K562 (cell line): ENCODE measurements around the gene UNC93B1. TPM values are rescaled to one million over a fixed set of nuclear protein-coding genes. Genes with fewer than 3 reads are reported as not detected.

ENCODE experiments used
- BHLHE40 ChIP-seq: IDR thresholded peaks from 2 replicates; pipeline ENCODE4 v1.6.1; 2011; ENCODE audit warnings: low read length, improper control_type of control experiment
- CREB3L1 ChIP-seq: fragments of 450-650 bp; IDR thresholded peaks from 2 replicates; pipeline ENCODE4 v1.6.1; 2014; ENCODE audit warnings: low read depth, mild to moderate bottlenecking, moderate library complexity, borderline replicate concordance
- E2F3 ChIP-seq: fragments of 250-450 bp; sonication (Bioruptor Pico); IDR thresholded peaks from 2 replicates; pipeline ENCODE4 v1.4.0; 2020; ENCODE audit warnings: mild to moderate bottlenecking
- HNRNPL ChIP-seq: fragments of 200-400 bp; formaldehyde crosslinking; IDR thresholded peaks from 2 replicates; pipeline ENCODE4 v1.6.1; 2017; ENCODE audit warnings: low read depth, mild to moderate bottlenecking, low read length
- RBFOX2 ChIP-seq: fragments of 200-400 bp; formaldehyde crosslinking; IDR thresholded peaks from 2 replicates; pipeline ENCODE4 v1.6.1; 2017; ENCODE audit warnings: low read depth, mild to moderate bottlenecking, low read length, moderate library complexity
- YY1 ChIP-seq, 3 experiments: IDR thresholded peaks; 2 replicates each; pipeline ENCODE4 v1.6.1; 2011; ENCODE audit warnings: low read length in 2 of 3, mild to moderate bottlenecking in 2 of 3, moderate library complexity in 2 of 3, borderline replicate concordance in 1 of 3, control low read depth in 1 of 3, low read depth in 1 of 3; ENCODE audit not compliant: insufficient read depth in 3 of 3, insufficient replicate concordance in 2 of 3, control insufficient read depth in 1 of 3, insufficient read length in 1 of 3; ENCODE audit errors: extremely low read depth in 1 of 3
- ZBTB11 ChIP-seq, 3 experiments: fragments of 200-800 bp in 1 of 3; fragments of 250-450 bp in 1 of 3; fragments of 450-650 bp in 1 of 3; sonication (Bioruptor Pico) in 1 of 3; sonication (Bioruptor generic) in 1 of 3; formaldehyde crosslinking in 1 of 3; IDR thresholded peaks; 2 replicates each; pipeline versions ENCODE4 v1.6.1 to v1.8.0; 2016 to 2022; ENCODE audit warnings: mild to moderate bottlenecking in 2 of 3, missing genetic modification characterization in 2 of 3, missing compliant biosample characterization in 1 of 3, moderate library complexity in 1 of 3
- ZNF644 ChIP-seq: fragments of 200-800 bp; sonication (Bioruptor generic); IDR thresholded peaks from 2 replicates; pipeline ENCODE4 v1.6.1; 2016; ENCODE audit warnings: low read depth, missing genetic modification characterization, missing compliant biosample characterization
- polyA plus RNA-seq, 8 experiments: library from polyadenylated mRNA; depleted of rRNA in 4 of 8; stranded (reverse) in 5 of 8; unstranded in 3 of 8; fragments of >200 nt; fragmentation: Nextera tagmentation in 2 of 8; fragmentation: Illumina TruSeq in 1 of 8; extraction: Ambion mirVana in 2 of 8; extraction: Trizol in 1 of 8; gene quantifications; 2 replicates each; pipeline versions ENCODE4 v1.2.1 to v1.2.3, GENCODE V29; 2011 to 2014; ENCODE audit warnings: inconsistent platforms in 1 of 8, missing spikeins in 1 of 8
- total RNA-seq, 7 experiments: library from RNA; depleted of rRNA in 6 of 7; stranded (reverse); fragments of >200 nt in 6 of 7; fragmentation: Illumina TruSeq in 2 of 7; extraction: Trizol in 2 of 7; gene quantifications; 2 replicates each; pipeline versions ENCODE4 v1.2.1 to v1.2.3, GENCODE V29; 2011 to 2021; ENCODE audit warnings: low replicate concordance in 1 of 7
- TF ChIP-seq, protein P1 (sequence below), 2 experiments: fragments of 450-650 bp; formaldehyde crosslinking in 1 of 2; IDR thresholded peaks; 2 replicates each; pipeline versions ENCODE4 v1.4.0 to v1.6.1; 2014 to 2020; ENCODE audit warnings: mild to moderate bottlenecking in 2 of 2, borderline replicate concordance in 1 of 2, low read depth in 1 of 2

Gene UNC93B1
- total and polyA plus RNA-seq, 9 of the 15 experiments (the other 6 are each of a cell fraction or from before 2014, with no cell fraction given) = 0.10 to 13.6 (median 6.5) TPM

GRCh38 chr11:68003846-68004550 lies at the start of gene UNC93B1 (continued):
- TF ChIP-seq ZBTB11 (CRISPR knock-in tag; IDR thresholded peaks at IDR 0.05) (peak in 1 of 3 experiments; percentile 82; a peak in 2 of 6 replicates), ZNF644 (0 out of 2 replicates have a peak, but pooled peaks have one; percentile 27), E2F3 (CRISPR knock-in tag) (0 out of 2 replicates have a peak, but pooled peaks have one; percentile 36), CREB3L1 (peak; percentile 58), RBFOX2 (peak; percentile 78), YY1 (IDR thresholded peaks at IDR 0.05; ENCODE audit: borderline replicate concordance in 1 of 3, control insufficient read depth in 1 of 3, extremely low read depth in 1 of 3, insufficient read depth in 3 of 3, insufficient read length in 1 of 3, insufficient replicate concordance in 2 of 3, low read depth in 1 of 3, low read length in 2 of 3) (peak in 2 of 3 experiments; percentile 20 to 51), BHLHE40 (peak; percentile 80), HNRNPL (no peak)
- TF ChIP-seq, protein P1, sequence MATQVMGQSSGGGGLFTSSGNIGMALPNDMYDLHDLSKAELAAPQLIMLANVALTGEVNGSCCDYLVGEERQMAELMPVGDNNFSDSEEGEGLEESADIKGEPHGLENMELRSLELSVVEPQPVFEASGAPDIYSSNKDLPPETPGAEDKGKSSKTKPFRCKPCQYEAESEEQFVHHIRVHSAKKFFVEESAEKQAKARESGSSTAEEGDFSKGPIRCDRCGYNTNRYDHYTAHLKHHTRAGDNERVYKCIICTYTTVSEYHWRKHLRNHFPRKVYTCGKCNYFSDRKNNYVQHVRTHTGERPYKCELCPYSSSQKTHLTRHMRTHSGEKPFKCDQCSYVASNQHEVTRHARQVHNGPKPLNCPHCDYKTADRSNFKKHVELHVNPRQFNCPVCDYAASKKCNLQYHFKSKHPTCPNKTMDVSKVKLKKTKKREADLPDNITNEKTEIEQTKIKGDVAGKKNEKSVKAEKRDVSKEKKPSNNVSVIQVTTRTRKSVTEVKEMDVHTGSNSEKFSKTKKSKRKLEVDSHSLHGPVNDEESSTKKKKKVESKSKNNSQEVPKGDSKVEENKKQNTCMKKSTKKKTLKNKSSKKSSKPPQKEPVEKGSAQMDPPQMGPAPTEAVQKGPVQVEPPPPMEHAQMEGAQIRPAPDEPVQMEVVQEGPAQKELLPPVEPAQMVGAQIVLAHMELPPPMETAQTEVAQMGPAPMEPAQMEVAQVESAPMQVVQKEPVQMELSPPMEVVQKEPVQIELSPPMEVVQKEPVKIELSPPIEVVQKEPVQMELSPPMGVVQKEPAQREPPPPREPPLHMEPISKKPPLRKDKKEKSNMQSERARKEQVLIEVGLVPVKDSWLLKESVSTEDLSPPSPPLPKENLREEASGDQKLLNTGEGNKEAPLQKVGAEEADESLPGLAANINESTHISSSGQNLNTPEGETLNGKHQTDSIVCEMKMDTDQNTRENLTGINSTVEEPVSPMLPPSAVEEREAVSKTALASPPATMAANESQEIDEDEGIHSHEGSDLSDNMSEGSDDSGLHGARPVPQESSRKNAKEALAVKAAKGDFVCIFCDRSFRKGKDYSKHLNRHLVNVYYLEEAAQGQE (IDR thresholded peaks at IDR 0.05; ENCODE audit: borderline replicate concordance) = no peak
- TF ChIP-seq, protein P1 (CRISPR knock-in tag; IDR thresholded peaks at IDR 0.05; ENCODE audit: low read depth) = 0 out of 2 replicates have a peak, but pooled peaks have one; percentile 57
